ENCODE data around the gene LTB4R2.
"Not testable (repeated sequence)": the region's sequence is repeated elsewhere in the genome, so short reads cannot be mapped to it uniquely, and the experiment has no call there.

The LTB4R2 gene

DNA sequence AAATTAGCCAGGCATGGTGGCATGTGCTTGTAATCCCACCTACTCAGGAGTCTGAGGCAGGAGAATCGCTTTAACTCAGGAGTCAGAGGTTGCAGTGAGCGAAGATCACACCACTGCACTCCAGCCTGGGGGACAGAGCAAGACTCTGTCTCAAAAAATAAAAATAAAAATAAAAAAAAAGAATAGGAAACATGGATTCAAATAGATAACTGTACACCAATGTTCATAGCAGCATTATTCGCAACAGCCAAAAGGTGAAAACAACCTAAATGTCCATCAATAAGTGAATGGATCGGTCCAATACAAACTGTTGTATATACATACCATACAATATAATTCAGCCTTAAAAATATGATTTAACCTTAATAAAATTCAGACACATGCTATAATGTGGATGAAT lies 32.9 kb downstream of the LTB4R2 start:
- DNase-seq, result no peak

DNA sequence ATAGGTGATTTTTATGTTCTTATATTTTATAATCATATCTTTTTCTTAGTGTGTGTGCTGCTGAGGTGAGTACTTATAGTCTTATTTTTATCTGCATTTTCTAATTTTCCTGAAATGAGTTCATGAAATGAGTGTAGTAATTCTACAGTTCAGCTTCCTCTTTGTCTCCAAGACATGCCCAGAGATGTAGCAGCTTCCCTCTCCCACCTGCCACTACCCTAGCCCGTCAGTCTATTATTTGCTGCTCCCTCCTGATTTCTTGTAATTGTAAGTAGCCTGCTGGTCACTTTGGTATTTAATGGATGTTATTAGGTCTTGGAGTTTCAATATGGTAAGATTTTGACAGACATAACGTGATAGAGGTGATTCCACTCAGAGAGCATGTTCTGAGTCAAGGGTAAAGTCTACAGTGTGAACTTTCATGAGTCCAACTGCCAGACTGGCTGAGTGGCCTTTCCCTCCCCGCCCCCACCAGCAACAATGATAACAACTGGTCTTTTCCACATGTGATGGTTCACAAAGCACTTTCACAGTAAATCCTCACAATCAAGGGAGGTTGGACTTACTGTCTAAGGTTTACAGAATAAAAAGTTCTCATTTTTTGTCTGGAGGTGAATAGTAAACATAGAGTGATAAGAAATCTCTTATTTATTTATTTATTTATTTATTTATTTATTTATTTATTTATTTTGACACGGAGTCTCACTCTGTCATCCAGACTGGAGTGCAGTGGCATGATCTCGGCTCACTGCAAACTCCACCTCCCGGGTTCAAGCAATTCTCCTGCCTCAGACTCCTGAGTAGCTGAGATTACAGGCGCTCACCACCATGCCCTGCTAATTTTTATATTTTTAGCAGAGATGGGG lies 34.1 kb downstream of the LTB4R2 start:
- DNase-seq, result no peak

DNA sequence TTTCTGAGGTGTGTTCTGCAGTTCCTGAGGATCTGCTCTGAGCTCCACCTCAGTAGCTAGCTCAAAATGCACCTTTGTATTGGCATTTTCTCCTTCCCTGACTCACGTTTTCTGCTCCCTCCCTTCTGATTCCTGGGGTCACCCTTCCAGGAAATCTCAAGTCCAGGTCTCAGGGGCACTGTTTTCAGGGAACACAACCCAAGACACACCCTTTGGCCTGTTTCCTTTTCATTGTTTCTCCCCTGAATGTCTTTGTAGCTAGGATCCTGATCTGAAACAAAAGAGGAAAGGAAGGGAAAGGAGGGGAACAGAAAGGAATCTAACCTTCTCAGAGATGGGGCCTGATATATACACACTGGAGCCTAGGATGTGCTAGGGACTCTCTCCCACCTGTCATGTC lies 37.2 kb downstream of the LTB4R2 start:
- no peak for DNase-seq

DNA sequence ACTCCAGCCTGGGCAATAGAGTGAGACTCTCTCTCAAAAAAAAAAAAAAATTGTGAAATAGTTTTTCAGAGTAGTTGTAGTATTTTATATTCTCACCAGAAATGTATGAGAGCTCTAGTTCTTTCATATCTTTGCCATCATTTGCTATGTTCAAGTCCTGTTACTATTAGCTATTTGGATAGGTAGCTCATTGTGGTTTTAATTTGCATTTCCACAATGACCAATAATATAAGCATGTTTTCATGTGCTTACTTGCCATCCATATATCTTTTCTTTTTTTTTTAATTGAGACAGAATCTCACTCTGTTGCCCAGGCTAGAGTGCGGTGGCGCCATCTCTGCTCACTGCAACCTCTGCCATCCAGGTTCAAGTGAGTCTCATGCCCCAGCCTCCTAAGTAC lies 38.2 kb downstream of the LTB4R2 start:
- DNase-seq, result no peak

DNA sequence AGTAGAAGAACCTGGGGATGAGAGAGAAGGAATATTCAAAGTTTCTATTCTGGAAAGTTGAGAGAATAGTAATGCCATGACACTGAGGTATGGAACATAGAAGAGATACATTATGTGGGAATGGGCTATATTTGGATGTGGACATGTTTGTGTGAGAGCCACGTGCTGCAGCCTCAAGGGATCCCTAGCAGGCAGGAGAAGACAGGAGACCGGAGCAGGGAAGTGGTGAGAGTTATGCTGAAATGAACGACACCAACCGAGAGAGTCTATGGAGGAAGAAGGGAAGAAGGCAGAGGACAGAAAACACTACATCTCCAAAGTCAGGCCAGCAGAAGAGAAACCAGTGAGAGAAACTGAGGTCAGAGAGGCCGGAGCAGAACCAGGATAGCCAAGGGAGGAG lies 39.8 kb downstream of the LTB4R2 start:
- DNase-seq, result no peak

DNA sequence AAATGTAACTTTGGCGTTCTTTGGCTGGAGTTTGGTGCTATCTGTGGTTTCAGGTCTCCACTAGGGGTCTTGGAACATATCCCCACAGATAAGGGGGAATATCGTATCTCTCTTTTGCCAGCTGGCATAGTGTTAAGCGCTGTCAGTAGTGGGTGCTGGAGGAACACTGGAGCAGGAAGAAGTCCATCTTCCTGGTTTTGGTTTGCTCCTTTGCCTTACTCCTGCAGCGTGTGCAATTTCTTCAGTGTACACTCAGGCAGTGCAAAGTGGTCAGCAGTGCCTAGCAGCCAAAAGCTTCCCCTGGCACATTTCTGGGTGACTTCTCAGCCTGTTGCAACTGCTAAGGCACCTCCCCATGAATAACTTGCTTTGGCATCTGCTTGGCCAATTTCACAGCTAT lies 41.6 kb downstream of the LTB4R2 start:
- no peak for DNase-seq

DNA sequence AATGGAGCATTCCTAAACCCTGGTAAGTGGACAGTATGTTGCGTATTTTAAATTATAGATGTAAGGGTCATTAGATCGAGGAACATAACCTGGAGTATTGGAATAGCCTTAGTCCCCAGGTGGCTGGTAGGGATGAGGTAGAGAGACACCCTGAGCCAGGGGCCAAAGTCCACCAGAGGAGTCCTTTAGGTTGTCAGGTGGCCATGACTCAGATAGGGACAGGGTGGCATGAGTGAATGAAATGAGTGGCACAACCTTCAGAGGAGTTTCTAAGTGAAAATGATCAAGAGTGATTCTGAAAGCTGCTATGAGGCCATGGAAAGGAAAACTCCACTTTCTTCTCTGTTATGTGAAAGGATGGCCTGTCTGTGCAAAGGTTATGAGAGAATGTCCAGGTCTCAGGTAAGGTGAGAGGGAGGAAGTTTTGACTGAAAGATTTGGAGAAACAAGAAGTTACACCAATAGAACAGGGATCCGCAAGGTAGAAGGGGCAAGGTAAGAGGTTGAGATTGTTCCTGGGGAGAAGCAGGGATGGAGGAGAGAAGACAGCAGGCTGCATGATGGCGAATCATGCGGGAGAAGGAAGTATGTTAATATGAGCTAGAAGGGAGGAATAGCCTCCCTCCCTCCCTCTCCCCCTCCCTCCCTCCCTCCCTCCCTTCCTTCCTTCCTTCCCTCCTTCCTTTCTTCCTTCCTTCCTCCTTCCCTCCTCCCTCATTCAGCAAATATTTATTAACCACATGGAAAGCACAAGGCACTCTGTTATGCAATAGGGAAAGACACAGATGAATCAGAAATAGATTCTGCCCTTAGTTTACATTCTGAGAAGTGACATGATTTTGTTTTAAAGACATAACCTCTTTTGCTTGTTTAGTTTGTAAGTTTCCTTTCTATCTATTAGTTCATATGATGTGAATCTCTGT lies 43.9 kb downstream of the LTB4R2 start:
- DNase-seq, result no peak

DNA sequence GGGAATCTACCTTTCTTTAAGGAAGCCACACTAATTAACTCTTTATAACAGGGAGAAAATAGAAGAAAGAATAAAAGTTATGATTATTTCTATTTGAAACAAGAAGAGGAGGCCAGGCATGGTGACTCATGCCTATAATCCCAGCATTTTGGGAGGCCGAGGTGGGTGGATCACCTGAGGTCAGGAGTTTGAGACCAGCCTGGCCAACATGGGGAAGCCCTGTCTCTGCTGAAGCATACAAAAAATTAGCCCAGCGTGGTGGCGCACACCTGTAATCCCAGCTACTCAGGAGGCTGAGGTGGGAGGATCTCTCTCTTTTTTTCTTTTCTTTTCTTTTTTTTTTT lies 44.5 kb downstream of the LTB4R2 start:
- DNase-seq, result not testable (repeated sequence)

DNA sequence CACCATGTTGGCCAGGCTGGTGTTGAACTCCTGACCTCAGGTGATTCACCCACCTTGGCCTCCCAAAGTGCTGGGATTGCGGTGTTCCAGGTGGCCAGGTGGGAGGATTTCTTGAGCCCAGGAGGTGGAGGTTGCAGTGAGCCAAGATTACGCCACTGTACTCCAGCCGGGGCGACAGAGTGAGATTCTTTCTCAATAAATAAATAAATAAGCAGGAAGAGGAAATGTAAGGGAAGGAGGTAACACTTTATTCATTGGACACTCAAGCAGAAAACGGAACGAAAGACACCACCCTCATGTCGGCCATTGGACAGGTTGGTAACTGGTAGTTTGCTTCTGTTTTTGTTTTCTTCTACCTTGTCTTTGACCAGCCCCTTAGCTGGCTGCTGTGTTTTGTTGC lies 45.1 kb downstream of the LTB4R2 start:
- no peak for DNase-seq

DNA sequence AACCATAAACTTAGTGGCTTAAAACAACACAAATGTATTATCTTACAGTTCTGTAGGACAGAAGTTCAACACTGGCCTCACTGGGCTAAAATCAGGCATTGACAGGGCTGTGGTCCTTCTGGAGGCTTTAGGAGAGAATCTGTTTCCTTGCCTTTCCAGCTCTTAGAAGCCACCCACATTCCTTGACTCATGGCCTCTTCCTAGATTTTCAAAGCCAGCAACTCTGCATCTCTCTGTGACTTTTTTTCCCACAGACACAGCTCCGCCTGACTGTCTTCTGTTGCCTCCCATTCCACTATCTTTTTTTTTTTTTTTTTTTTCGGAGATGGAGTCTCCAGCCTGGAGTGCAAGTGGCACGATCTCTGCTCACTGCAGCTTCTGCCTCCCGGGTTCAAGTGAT lies 46.3 kb downstream of the LTB4R2 start:
- DNase-seq, result no peak

DNA sequence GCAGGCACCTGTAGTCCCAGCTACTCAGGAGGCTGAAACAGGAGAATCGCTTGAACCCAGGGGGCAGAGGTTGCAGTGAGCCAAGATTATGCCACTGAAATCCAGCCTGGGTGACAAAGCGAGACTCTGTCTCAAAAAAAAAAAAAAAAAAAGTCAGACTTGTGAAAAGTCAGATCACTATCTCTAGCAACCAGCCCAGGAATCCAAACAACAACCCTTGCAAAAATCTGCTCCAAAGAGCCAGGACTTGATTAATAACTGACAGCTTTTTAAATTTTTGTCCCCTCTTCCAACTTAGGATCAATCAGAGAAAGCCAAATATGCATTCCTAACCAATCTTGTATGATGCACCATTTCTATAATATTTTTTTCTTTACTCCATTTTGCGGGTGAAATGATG lies 50.3 kb downstream of the LTB4R2 start:
- DNase-seq, result no peak

DNA sequence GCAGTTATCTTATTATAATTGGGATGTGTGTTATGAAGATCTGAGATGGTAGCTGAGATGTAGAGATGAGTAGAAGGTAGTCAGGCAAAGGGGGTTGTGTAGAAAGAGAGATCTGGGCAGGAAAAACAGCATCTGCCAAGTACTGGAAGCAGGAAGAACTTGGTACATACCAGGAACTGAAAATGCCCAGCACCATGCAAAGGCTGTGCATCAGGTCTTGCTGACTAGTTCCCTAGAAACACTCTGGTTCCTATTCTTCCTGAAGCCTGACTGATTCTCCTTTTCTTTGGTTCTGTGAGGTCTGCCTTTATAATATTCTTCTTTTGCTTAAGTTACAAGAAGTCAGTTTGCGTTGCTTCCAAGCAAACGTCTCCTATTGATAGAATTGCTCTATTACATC lies 51.4 kb downstream of the LTB4R2 start:
- DNase-seq, result no peak
